AG08395 (cell line): ENCODE results near the gene CROCC2.

Experiments
- DNase-seq: peaks from one replicate; pipeline ENCODE4 v3.0.0; 2012; ENCODE audit warnings: mixed read lengths, low spot score

Gene CROCC2

DNA sequence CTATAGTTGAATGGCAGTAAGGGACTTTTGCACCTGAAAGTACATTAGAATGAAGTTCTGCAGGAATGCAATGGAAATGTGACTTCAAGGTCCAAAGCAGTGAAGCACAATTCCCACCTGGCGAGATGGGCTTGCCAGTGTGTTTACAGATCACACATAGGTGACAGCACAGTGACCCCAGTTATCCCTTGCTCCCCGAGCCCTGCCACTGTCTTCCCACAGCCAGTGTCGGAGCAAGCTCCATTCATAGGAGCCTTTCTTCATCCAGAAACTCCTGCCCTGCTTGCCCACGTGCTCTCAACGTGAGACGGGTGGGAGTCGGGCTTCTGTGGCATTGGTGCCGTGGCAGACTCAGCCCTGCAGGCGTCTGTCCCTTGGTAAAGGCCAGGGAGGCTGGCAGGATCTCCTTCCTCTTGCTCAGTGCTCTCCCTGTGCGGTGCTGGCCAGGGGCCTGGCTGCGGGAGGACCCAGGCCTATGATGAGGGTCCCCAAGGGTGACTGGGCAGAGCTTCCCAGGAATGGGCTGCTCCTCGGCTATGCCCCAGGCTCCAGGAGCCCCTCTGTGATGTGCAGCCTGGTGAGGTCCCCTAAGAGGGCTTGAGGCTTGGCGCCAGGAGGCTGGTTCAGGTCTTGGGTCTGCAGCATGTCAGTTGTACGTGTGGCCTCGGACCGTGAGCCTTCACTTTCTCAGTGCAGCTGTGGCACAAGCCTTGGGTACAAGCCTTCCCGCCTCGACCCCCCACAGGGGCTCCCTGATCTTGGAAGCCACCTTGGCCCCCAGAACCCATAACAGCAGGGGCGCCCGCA lies 132.4 kb downstream of the CROCC2 start:
- DNase-seq: no peak

- DNase-seq: no peak
Measured at GRCh38 chr2:241039416-241039815, 133.3 kb downstream of the CROCC2 start.

- DNase-seq: no peak
Measured at GRCh38 chr2:241040081-241040803, 134.1 kb downstream of the CROCC2 start.

DNA sequence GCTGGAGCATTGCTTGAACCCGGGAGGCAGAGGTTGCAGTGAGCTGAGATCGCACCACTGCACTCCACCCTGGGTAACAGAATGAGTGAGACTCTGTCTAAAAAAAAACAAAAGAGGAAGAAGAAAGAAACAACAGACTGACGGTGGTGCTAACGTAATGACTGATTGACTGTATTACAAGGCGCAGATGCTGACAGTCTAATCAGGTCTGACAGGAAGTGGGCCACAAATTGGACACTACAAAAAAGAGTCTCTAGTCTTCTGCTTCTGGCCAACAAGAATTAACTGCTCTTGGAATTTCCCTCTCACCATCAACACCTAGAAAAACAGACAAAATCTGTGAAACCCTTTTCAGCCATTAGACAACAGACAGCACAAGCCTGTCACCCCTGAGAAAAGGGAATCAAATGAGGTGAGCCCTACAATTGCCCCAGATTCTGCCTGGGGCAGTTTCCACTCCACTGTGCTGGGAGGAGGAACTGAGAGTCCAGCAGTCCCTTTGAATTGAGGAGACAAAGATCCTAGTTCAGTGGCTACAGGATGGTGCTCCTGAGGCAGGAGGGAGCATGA lies 135.5 kb downstream of the CROCC2 start:
- DNase-seq: no peak
